Heart left ventricle (tissue), 13 donors: Measurements from ENCODE around the gene NBL1.

ENCODE experiments used
- POLR2A ChIP-seq, 2 donors: fragments of 450-650 bp; IDR thresholded peaks; one replicate each; pipeline ENCODE4 v1.6.1; 2017; ENCODE audit warnings: antibody characterized with exemption in 2 of 2, mild to moderate bottlenecking in 2 of 2, moderate library complexity in 2 of 2
- TF ChIP-seq, protein P1 (sequence below), 12 donors: fragments of 200-600 bp; sonication (generic) in 4 of 12; IDR thresholded peaks; one replicate each; pipeline versions ENCODE4 v1.5.0 to v1.8.0; 2018 to 2022; ENCODE audit warnings: antibody characterized with exemption in 12 of 12, mild to moderate bottlenecking in 5 of 12
- donor health status: ischemic (EF 13 %, LVEDD 7.1; RV severe dilation, severe dysfunction).
- donor health status: DM: no; HTN: yes; CAD: no.
- donor health status: DM: no; HTN: no; CAD: no.
- donor health status: ischemic (EF 25% LVEDD 6.9; RV normal size, moderate dysfunction).
- donor health status: ischemic (EF 25% LVEDD 5.7; RV mildly dilated, moderate dysfunction).
- donor health status: ischemic (EF 35%, LVEDD 5.7; RV mildly dilated, moderate dysfunction).
- donor health status: nonischemic (EF 11% LVEDD 7.7; RV severe dilation, severe dysfunction).
- donor health status: DM: yes; HTN: yes; CAD: no.
- donor health status: PGD.
- donor health status: ischemic (EF 29% LVEDD 5.4; RV normal size, mild dysfunction).
- donor health status: nonischemic (EF 23%, LVEDD 6.1; RV moderate dilation, normal function).

GRCh38 chr1:19636065-19636464 is 8.0 kb upstream of the NBL1 start:
- TF ChIP-seq, protein P1, sequence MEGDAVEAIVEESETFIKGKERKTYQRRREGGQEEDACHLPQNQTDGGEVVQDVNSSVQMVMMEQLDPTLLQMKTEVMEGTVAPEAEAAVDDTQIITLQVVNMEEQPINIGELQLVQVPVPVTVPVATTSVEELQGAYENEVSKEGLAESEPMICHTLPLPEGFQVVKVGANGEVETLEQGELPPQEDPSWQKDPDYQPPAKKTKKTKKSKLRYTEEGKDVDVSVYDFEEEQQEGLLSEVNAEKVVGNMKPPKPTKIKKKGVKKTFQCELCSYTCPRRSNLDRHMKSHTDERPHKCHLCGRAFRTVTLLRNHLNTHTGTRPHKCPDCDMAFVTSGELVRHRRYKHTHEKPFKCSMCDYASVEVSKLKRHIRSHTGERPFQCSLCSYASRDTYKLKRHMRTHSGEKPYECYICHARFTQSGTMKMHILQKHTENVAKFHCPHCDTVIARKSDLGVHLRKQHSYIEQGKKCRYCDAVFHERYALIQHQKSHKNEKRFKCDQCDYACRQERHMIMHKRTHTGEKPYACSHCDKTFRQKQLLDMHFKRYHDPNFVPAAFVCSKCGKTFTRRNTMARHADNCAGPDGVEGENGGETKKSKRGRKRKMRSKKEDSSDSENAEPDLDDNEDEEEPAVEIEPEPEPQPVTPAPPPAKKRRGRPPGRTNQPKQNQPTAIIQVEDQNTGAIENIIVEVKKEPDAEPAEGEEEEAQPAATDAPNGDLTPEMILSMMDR (IDR thresholded peaks at IDR 0.05): no peak
- TF ChIP-seq POLR2A (IDR thresholded peaks at IDR 0.05): no peak
